T-cell (primary cell): ENCODE data around the gene TTC13. TPM values are rescaled to one million over a fixed set of nuclear protein-coding genes. Genes with fewer than 3 reads are reported as not detected.
A peak's percentile ranks its signal among the peaks of the same experiment; 100 is the strongest.

Experiments used
- ATAC-seq, 4 experiments: fragments of 200-7000 bp in 3 of 4; fragments of 150-1000 bp in 1 of 4; cut with Tn5 transposase; replicated peaks in 1 of 4; 1 replicate in 3 of 4; 2 replicates in 1 of 4; pipeline ENCODE4 v1.10.0; 2021; ENCODE audit warnings: moderate library complexity in 3 of 4, mild to moderate bottlenecking in 2 of 4, moderate number of reproducible peaks in 1 of 4
- CTCF ChIA-PET, 2 donors: fragments of 300-600 bp; sonication (Branson Sonifier 250); formaldehyde crosslinking; loops; one replicate each; lab custom pipeline; 2022; ENCODE audit warnings: antibody characterized with exemption in 2 of 2; lab: Charles Lee
- POLR2A ChIA-PET, 2 donors: fragments of 300-600 bp; sonication (Branson Sonifier 250); formaldehyde crosslinking; loops; one replicate each; lab custom pipeline; 2022; ENCODE audit warnings: antibody characterized with exemption in 2 of 2; lab: Charles Lee
- DNase-seq, 35 experiments: peaks; one replicate each; pipeline versions ENCODE4 v3.0.0 to v3.0.0-alpha.2; 2013 to 2023
- H3K27ac ChIP-seq: one replicate; pipeline ENCODE4 v1.5.1; 2013; ENCODE audit warnings: low read length
- H3K27me3 ChIP-seq, 2 experiments: replicated peaks in 1 of 2; 1 replicate in 1 of 2; 2 replicates in 1 of 2; pipeline versions ENCODE4 v1.6.1 to v1.7.0; 2013; ENCODE audit warnings: low read length in 1 of 2, mixed read lengths in 1 of 2; ENCODE audit not compliant: control insufficient read depth in 2 of 2, insufficient read depth in 2 of 2; ENCODE audit errors: extremely low read depth in 1 of 2
- H3K36me3 ChIP-seq, 2 donors: 1 replicate in 1 of 2; 2 replicates in 1 of 2; pipeline versions ENCODE4 v1.6.1 to v1.7.0; 2013; ENCODE audit warnings: low read length in 1 of 2; ENCODE audit not compliant: control insufficient read depth in 2 of 2, insufficient read depth in 1 of 2; ENCODE audit errors: extremely low read depth in 1 of 2
- H3K4me1 ChIP-seq, 2 experiments: 1 replicate in 1 of 2; 2 replicates in 1 of 2; pipeline versions ENCODE4 v1.6.1 to v1.7.0; 2013; ENCODE audit warnings: low read length in 2 of 2, mixed read lengths in 1 of 2; ENCODE audit not compliant: insufficient read depth in 2 of 2, control insufficient read depth in 1 of 2; ENCODE audit errors: extremely low read depth in 1 of 2
- H3K4me3 ChIP-seq, 2 donors: 1 replicate in 1 of 2; 2 replicates in 1 of 2; pipeline versions ENCODE4 v1.5.1 to v1.7.0; 2013; ENCODE audit warnings: mild to moderate bottlenecking in 2 of 2, low read length in 1 of 2, moderate library complexity in 1 of 2; ENCODE audit not compliant: control insufficient read depth in 1 of 2; ENCODE audit errors: extremely low read depth in 1 of 2
- H3K9me3 ChIP-seq: 2 replicates; pipeline ENCODE4 v1.7.0; 2013
- H3K27ac Mint-ChIP-seq, 2 donors: one replicate each; pipeline ENCODE4 v1.8.0; 2020 to 2021; ENCODE audit warnings: mild to moderate bottlenecking in 2 of 2, mixed read lengths in 2 of 2
- H3K27me3 Mint-ChIP-seq, 2 donors: one replicate each; pipeline ENCODE4 v1.8.0; 2021 to 2022; ENCODE audit warnings: mixed read lengths in 2 of 2
- H3K36me3 Mint-ChIP-seq: one replicate; pipeline ENCODE4 v1.8.0; 2021; ENCODE audit warnings: mixed read lengths
- H3K4me1 Mint-ChIP-seq, 3 donors: one replicate each; pipeline ENCODE4 v1.8.0; 2020 to 2022; ENCODE audit warnings: mixed read lengths in 3 of 3, mild to moderate bottlenecking in 1 of 3
- H3K4me3 Mint-ChIP-seq, 3 donors: one replicate each; pipeline ENCODE4 v1.8.0; 2020 to 2022; ENCODE audit warnings: mild to moderate bottlenecking in 3 of 3, mixed read lengths in 3 of 3, moderate library complexity in 3 of 3
- H3K9me3 Mint-ChIP-seq, 3 donors: one replicate each; pipeline ENCODE4 v1.8.0; 2020 to 2022; ENCODE audit warnings: mixed read lengths in 3 of 3
- WGBS: methylation state at CpG from one replicate; pipeline ENCODE4 v1.1.5; 2013; ENCODE audit warnings: missing lambda C conversion rate; ENCODE audit not compliant: insufficient coverage; 5-methylcytosine and 5-hydroxymethylcytosine counted together
- total RNA-seq, 35 experiments: library from RNA in 6 of 35; stranded (reverse) in 6 of 35; fragments of 120-200 nt in 1 of 35; gene quantifications; one replicate each; pipeline versions ENCODE4 v1.2.1 to v1.2.4 and lab custom pipeline; 2013 to 2026

TTC13 gene
- total RNA-seq, 5 donors from 2014 or later (not counting 1 experiment from before 2014, with no cell fraction given): 39.7 to 44.9 (median 42.2) TPM

DNA sequence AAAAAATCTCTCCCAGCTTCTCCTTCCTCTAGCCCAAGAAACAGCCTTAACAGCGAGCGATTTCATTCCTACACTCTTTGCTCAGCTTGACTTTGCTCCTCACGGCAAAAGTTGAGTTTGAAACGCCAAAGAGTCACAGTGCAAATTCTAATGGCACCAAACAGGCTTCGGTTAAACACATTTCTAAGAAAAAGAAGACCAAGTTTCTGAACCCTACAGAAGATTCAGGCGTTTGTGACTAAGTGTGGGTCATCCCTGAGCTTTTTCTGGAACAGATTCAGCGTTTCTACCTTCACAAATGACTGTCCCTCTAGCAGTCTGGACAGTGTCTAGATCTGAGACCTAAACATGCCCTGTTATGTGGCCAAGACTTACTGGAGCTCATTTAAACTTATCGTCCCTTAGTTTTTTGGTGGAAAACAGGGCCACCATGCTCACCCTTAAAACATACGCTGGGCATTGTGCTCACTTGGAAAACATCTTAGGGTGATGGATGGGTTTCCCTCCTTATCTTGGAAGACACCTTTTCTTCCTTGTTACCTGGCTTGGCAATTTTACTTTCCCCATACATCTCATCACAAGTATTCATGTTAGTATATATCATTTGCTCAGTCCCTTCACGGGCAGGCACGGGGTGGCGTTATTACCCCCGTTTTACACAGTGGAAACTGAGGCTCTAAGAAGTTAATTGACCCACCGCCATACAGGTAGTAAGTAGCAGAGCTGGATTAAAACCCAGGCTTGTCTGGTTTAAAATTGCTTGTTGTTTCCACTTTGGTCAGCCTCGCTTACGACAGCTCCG, 111.4 kb downstream of the TTC13 start:
- H3K9me3 ChIP-seq: no peaks in the 10 kb centered on the region
- peaks cover 2 to 21% of the 10 kb centered on the region in 2 experiments for H3K27me3 ChIP-seq
- peak overlapping the region in 1 of 2 donors; percentile 43 for H3K27ac Mint-ChIP-seq
- no peak overlapping the region for H3K27ac ChIP-seq
- CTCF ChIA-PET: no interaction called here
- DNase-seq (peak in 1 of 35 experiments; percentile 27), ATAC-seq (no peak)
- POLR2A ChIA-PET: no interaction called here
- H3K27me3 Mint-ChIP-seq: peaks cover 20 to 27% of the 10 kb centered on the region in 2 donors
- peak overlapping the region; percentile 81 to 87 (median 86) for H3K4me3 Mint-ChIP-seq
- H3K36me3 ChIP-seq: no peaks in the 10 kb centered on the region
- no peaks in the 10 kb centered on the region for H3K9me3 Mint-ChIP-seq
- H3K4me3 ChIP-seq: peak overlapping the region; percentile 60 to 82
- H3K36me3 Mint-ChIP-seq: no peaks in the 10 kb centered on the region
- peaks cover 24 to 30% (median 29%) of the 10 kb centered on the region in 3 donors for H3K4me1 Mint-ChIP-seq
- 59% methylated on average over 11 of the region's 17 CpGs for WGBS
- H3K4me1 ChIP-seq: peaks cover 5 to 14% of the 10 kb centered on the region in 2 experiments

- H3K36me3 Mint-ChIP-seq: no peaks in the 10 kb centered on the region
- H3K27me3 Mint-ChIP-seq: peaks cover 11 to 18% of the 10 kb centered on the region in 2 donors
- ATAC-seq (no peak), DNase-seq (no peak)
- WGBS: 90% methylated on average over 3 of the region's 9 CpGs
- Histone ChIP-seq H3K9me3 (no peaks in the 10 kb centered on the region), H3K36me3 (no peaks in the 10 kb centered on the region), H3K27ac (no peak overlapping the region), H3K4me3 (no peak overlapping the region), H3K4me1 (peaks cover 5 to 14% of the 10 kb centered on the region in 2 experiments), H3K27me3 (peaks cover 2 to 19% of the 10 kb centered on the region in 2 experiments)
- H3K4me3 Mint-ChIP-seq: peak overlapping the region; percentile 81 to 87 (median 86)
- H3K9me3 Mint-ChIP-seq: no peaks in the 10 kb centered on the region
- peaks cover 24 to 30% (median 29%) of the 10 kb centered on the region in 3 donors for H3K4me1 Mint-ChIP-seq
- POLR2A ChIA-PET: interaction anchor here in 1 of 2 donors (0.6 kb wide), 1 partner anchor 40 kb away, joined by 3 read pairs; no protein-coding TSS in a partner anchor
- CTCF ChIA-PET: no interaction called here
- no peak overlapping the region for H3K27ac Mint-ChIP-seq
Measured at GRCh38 chr1:230866171-230867070, 112.2 kb downstream of the TTC13 start.

GRCh38 chr1:230865062-230865817, 113.4 kb downstream of the TTC13 start:
- CTCF ChIA-PET: no interaction called here
- Mint-ChIP-seq H3K36me3 (no peaks in the 10 kb centered on the region), H3K27ac (no peak overlapping the region), H3K4me1 (peaks cover 24 to 30% (median 29%) of the 10 kb centered on the region in 3 donors), H3K9me3 (no peaks in the 10 kb centered on the region), H3K4me3 (no peak overlapping the region), H3K27me3 (peaks cover 8 to 14% of the 10 kb centered on the region in 2 donors)
- Histone ChIP-seq H3K36me3 (no peaks in the 10 kb centered on the region), H3K27ac (no peak overlapping the region), H3K4me1 (peaks cover 5 to 14% of the 10 kb centered on the region in 2 experiments), H3K9me3 (no peaks in the 10 kb centered on the region), H3K4me3 (no peak overlapping the region), H3K27me3 (peaks cover 0 to 13% of the 10 kb centered on the region in 2 experiments)
- no peak for ATAC-seq
- no peak for DNase-seq
- POLR2A ChIA-PET: no interaction called here
- 81% methylated on average over 4 of the region's 8 CpGs for WGBS

DNA sequence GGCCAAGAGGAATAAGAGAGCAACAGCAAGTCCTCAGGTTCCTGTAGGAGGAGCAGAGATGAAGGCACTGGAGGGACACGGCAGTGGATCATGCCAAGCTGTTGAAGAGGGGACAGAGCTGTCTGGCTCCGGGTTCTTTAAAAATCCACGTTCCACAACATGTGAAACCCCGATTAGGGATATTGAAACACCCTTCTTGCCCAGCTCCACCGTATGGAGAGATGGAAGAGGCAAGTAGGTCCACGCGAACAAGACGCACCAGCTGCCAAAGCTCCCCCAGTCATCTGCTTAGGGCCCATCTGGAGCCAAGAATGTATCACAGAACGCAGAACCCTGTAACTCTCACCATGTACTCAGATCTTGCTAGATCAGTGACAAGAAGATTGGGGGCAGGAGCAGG, 114.2 kb downstream of the TTC13 start:
- POLR2A ChIA-PET: no interaction called here
- H3K9me3 ChIP-seq: no peaks in the 10 kb centered on the region
- H3K36me3 Mint-ChIP-seq: no peaks in the 10 kb centered on the region
- no peaks in the 10 kb centered on the region for H3K9me3 Mint-ChIP-seq
- peaks cover 6 to 8% of the 10 kb centered on the region in 2 donors for H3K27me3 Mint-ChIP-seq
- ATAC-seq: no peak
- no peak overlapping the region for H3K27ac ChIP-seq
- H3K4me1 ChIP-seq: peaks cover 5 to 14% of the 10 kb centered on the region in 2 experiments
- no peak overlapping the region for H3K4me3 ChIP-seq
- no peak for DNase-seq
- CTCF ChIA-PET: no interaction called here
- peaks cover 0 to 11% of the 10 kb centered on the region in 2 experiments for H3K27me3 ChIP-seq
- no peaks in the 10 kb centered on the region for H3K36me3 ChIP-seq
- no peak overlapping the region for H3K4me3 Mint-ChIP-seq
- H3K4me1 Mint-ChIP-seq: peaks cover 23 to 29% (median 28%) of the 10 kb centered on the region in 3 donors
- WGBS: 95% methylated on average over 4 of the region's 9 CpGs
- H3K27ac Mint-ChIP-seq: no peak overlapping the region

- H3K9me3 ChIP-seq: no peaks in the 10 kb centered on the region
- H3K36me3 Mint-ChIP-seq: no peaks in the 10 kb centered on the region
- CTCF ChIA-PET: no interaction called here
- peaks cover 21 to 29% (median 25%) of the 10 kb centered on the region in 3 donors for H3K4me1 Mint-ChIP-seq
- H3K27ac Mint-ChIP-seq: no peak overlapping the region
- peaks cover 0 to 4% of the 10 kb centered on the region in 2 experiments for H3K27me3 ChIP-seq
- no peaks in the 10 kb centered on the region for H3K36me3 ChIP-seq
- no peak for ATAC-seq
- no peak for DNase-seq
- H3K27me3 Mint-ChIP-seq: peaks cover 4% of the 10 kb centered on the region in 2 donors
- H3K27ac ChIP-seq: no peak overlapping the region
- no peaks in the 10 kb centered on the region for H3K9me3 Mint-ChIP-seq
- H3K4me1 ChIP-seq: peaks cover 5 to 7% of the 10 kb centered on the region in 2 experiments
- no peak overlapping the region for H3K4me3 ChIP-seq
- 58% methylated on average over 6 of the region's 6 CpGs for WGBS
- POLR2A ChIA-PET: no interaction called here
- H3K4me3 Mint-ChIP-seq: no peak overlapping the region
Measured at GRCh38 chr1:230863449-230863848, 115.2 kb downstream of the TTC13 start.
